PC-9 (cell line): ENCODE data around the gene CYP2C19. TPM values are rescaled to one million over a fixed set of nuclear protein-coding genes. Genes with fewer than 3 reads are reported as not detected.

Experiments used
- BruUV-seq: library from RNA; stranded (reverse); fragments of 400-500 nt; replicated peaks from 2 replicates; lab custom pipeline; 2021; lab: Mats Ljungman, UMichigan
- CTCF ChIA-PET: fragments of 300-600 bp; sonication (Branson Sonifier 250); formaldehyde crosslinking; loops from one replicate; lab custom pipeline; 2022; ENCODE audit warnings: antibody characterized with exemption; lab: Charles Lee
- POLR2A ChIA-PET: fragments of 300-600 bp; sonication (Branson Sonifier 250); formaldehyde crosslinking; loops from one replicate; lab custom pipeline; 2022; ENCODE audit warnings: antibody characterized with exemption; ENCODE audit not compliant: unreplicated experiment; lab: Charles Lee
- DNase-seq, 2 experiments: peaks; one replicate each; pipeline versions ENCODE4 v3.0.0 to v3.0.0-alpha.2; 2015 to 2022; ENCODE audit warnings: mixed read lengths in 1 of 2
- H2AFZ ChIP-seq: fragments of 200-600 bp; sonication (generic); 2 replicates; pipeline ENCODE4 v1.8.1; 2017; ENCODE audit warnings: antibody characterized with exemption
- H3F3A ChIP-seq: fragments of 200-600 bp; sonication (generic); 2 replicates; pipeline ENCODE4 v1.8.1; 2017; ENCODE audit warnings: antibody characterized with exemption, mild to moderate bottlenecking, low read depth; ENCODE audit not compliant: insufficient read depth
- H3K27ac ChIP-seq: fragments of 200-600 bp; sonication (generic); 2 replicates; pipeline ENCODE4 v1.6.1; 2016; ENCODE audit warnings: mixed run types
- H3K27me3 ChIP-seq: fragments of 200-600 bp; sonication (generic); 2 replicates; pipeline ENCODE4 v1.6.1; 2016; ENCODE audit warnings: low read depth, mixed run types; ENCODE audit not compliant: insufficient read depth
- H3K36me3 ChIP-seq: fragments of 200-600 bp; sonication (generic); 2 replicates; pipeline ENCODE4 v1.6.1; 2016; ENCODE audit warnings: low read depth, mixed run types
- H3K4me1 ChIP-seq: fragments of 200-600 bp; sonication (generic); replicated peaks from 2 replicates; pipeline ENCODE4 v1.6.1; 2016; ENCODE audit warnings: mixed run types; ENCODE audit not compliant: insufficient read depth
- H3K4me2 ChIP-seq: fragments of 200-600 bp; sonication (generic); 2 replicates; pipeline ENCODE4 v1.6.1; 2017; ENCODE audit warnings: mixed run types
- H3K4me3 ChIP-seq: fragments of 200-600 bp; sonication (generic); 2 replicates; pipeline ENCODE4 v1.6.1; 2016; ENCODE audit warnings: mixed run types
- H3K79me2 ChIP-seq: fragments of 200-600 bp; sonication (generic); 2 replicates; pipeline ENCODE4 v1.6.1; 2017; ENCODE audit warnings: low read depth, mixed run types
- H3K9me2 ChIP-seq: fragments of 200-600 bp; sonication (generic); 2 replicates; pipeline ENCODE4 v1.8.1; 2017; ENCODE audit warnings: mild to moderate bottlenecking; ENCODE audit not compliant: insufficient read depth
- H3K9me3 ChIP-seq: fragments of 200-600 bp; sonication (generic); 2 replicates; pipeline ENCODE4 v1.8.1; 2016; ENCODE audit warnings: low read depth; ENCODE audit not compliant: insufficient read depth
- H4K20me1 ChIP-seq: fragments of 200-600 bp; sonication (generic); 2 replicates; pipeline ENCODE4 v1.8.1; 2017; ENCODE audit not compliant: insufficient read depth
- EZH2 ChIP-seq: fragments of 200-600 bp; sonication (generic); IDR thresholded peaks from 2 replicates; pipeline ENCODE4 v1.8.0; 2017; ENCODE audit warnings: antibody characterized with exemption, low read depth
- intact Hi-C: fragments of 100-400 bp; cut with micrococcal nuclease; formaldehyde crosslinking; loops from one replicate; pipeline ENCODE4 v1.10.0; 2022; ENCODE audit not compliant: unreplicated experiment
- total RNA-seq: library from RNA; stranded (reverse); gene quantifications from 2 replicates; pipeline ENCODE4 v1.2.3, GENCODE V29; 2021
- TF ChIP-seq, protein P1 (sequence below): fragments of 200-600 bp; sonication (generic); conservative IDR thresholded peaks from 2 replicates; pipeline ENCODE4 v1.6.1; 2017; ENCODE audit warnings: mixed run types, antibody characterized with exemption, mild to moderate bottlenecking, moderate library complexity

The CYP2C19 gene
- total RNA-seq, 1 experiment from 2014 or later = not detected

DNA sequence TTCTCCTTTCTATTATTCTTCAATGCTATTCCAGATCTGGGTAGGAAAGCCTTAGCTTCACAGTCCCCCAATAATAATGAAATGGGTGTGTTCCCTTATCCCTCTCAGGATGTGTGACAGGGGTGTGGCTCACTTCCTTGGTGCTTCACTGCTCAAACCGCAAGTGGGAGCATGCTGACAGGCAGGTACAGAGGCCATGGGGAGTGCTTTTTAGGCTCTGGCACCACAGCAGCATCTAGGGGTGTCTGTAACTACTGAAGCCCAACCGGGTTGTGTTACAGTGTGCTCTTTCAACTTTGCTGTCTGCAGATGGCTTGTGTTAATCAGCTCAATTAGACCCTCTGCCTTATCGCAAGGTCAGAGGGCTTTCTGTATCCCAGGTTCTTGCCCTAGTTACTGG is 96.6 kb downstream of the CYP2C19 start:
- intact Hi-C loops = no loop called here
- ChIA-PET CTCF (no interaction called here), POLR2A (no interaction called here)
- TF ChIP-seq, protein P1, sequence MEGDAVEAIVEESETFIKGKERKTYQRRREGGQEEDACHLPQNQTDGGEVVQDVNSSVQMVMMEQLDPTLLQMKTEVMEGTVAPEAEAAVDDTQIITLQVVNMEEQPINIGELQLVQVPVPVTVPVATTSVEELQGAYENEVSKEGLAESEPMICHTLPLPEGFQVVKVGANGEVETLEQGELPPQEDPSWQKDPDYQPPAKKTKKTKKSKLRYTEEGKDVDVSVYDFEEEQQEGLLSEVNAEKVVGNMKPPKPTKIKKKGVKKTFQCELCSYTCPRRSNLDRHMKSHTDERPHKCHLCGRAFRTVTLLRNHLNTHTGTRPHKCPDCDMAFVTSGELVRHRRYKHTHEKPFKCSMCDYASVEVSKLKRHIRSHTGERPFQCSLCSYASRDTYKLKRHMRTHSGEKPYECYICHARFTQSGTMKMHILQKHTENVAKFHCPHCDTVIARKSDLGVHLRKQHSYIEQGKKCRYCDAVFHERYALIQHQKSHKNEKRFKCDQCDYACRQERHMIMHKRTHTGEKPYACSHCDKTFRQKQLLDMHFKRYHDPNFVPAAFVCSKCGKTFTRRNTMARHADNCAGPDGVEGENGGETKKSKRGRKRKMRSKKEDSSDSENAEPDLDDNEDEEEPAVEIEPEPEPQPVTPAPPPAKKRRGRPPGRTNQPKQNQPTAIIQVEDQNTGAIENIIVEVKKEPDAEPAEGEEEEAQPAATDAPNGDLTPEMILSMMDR = no peak
- no peak for TF ChIP-seq EZH2
- Histone ChIP-seq H3K9me3 (no peaks in the 10 kb centered on the region), H3K9me2 (no peaks in the 10 kb centered on the region), H4K20me1 (no peaks in the 10 kb centered on the region), H3K27me3 (no peaks in the 10 kb centered on the region), H3F3A (no peaks in the 10 kb centered on the region), H2AFZ (no peak overlapping the region), H3K4me2 (no peak overlapping the region), H3K27ac (no peak overlapping the region), H3K79me2 (no peaks in the 10 kb centered on the region), H3K36me3 (no peaks in the 10 kb centered on the region), H3K4me1 (no peaks in the 10 kb centered on the region), H3K4me3 (no peak overlapping the region)
- BruUV-seq = no TSS peak
- DNase-seq = no peak

DNA sequence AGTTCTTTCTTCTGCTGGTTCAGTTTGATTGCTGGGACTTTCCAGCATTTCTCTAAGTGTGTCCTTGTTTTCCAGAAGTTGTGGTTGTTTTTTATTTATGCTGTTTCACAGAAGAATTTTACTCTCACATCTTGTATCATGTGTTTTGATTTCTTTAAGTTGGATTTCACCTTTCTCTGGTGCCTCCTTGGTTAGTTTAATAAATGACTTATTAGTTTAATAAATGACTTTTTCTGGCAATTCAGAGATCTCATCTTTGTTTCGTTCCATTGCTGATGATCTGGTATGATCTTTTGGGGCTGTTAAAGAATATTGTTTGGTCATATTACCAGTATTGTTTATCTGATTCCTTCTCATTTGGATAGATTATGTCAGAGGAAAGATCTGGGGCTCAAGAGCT is 116.2 kb downstream of the CYP2C19 start:
- H3K36me3 ChIP-seq = no peaks in the 10 kb centered on the region
- BruUV-seq = no TSS peak
- H3K4me2 ChIP-seq = no peak overlapping the region
- TF ChIP-seq, protein P1 = no peak
- TF ChIP-seq EZH2 = no peak
- no peaks in the 10 kb centered on the region for H3K9me3 ChIP-seq
- H3K79me2 ChIP-seq = no peaks in the 10 kb centered on the region
- DNase-seq = no peak
- no peaks in the 10 kb centered on the region for H3K9me2 ChIP-seq
- H3F3A ChIP-seq = no peaks in the 10 kb centered on the region
- H3K4me3 ChIP-seq = no peak overlapping the region
- POLR2A ChIA-PET = no interaction called here
- H4K20me1 ChIP-seq = no peaks in the 10 kb centered on the region
- CTCF ChIA-PET = no interaction called here
- H3K27ac ChIP-seq = no peak overlapping the region
- intact Hi-C loops = no loop called here
- no peak overlapping the region for H2AFZ ChIP-seq
- no peaks in the 10 kb centered on the region for H3K4me1 ChIP-seq
- no peaks in the 10 kb centered on the region for H3K27me3 ChIP-seq

DNA sequence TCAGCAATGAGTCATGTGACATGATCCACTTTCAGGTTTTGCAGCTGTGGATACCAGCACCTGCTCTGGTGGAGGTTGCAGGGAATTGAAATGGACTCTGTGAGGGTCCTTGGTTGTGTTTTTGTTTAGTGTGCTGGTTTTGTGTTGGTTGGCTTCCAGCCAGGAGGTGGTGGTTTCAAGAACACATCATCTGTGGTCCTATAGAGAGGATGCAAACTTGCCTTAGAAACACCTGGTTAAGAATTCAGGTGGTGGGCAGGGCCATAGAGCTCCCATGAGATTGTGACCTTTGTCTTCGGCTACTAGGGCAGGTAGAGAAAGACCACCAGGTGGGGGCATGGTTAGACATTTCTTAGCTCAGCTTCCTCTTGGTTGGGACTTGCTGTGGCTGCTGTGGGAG is 116.7 kb downstream of the CYP2C19 start:
- H3K27ac ChIP-seq = no peak overlapping the region
- H3K9me3 ChIP-seq = no peaks in the 10 kb centered on the region
- no peaks in the 10 kb centered on the region for H3K79me2 ChIP-seq
- ChIA-PET POLR2A (no interaction called here), CTCF (no interaction called here)
- no peaks in the 10 kb centered on the region for H3K4me1 ChIP-seq
- no peaks in the 10 kb centered on the region for H3K9me2 ChIP-seq
- intact Hi-C loops = no loop called here
- DNase-seq = no peak
- no peak overlapping the region for H3K4me3 ChIP-seq
- no TSS peak for BruUV-seq
- no peak for TF ChIP-seq EZH2
- TF ChIP-seq, protein P1 = no peak
- H3K27me3 ChIP-seq = no peaks in the 10 kb centered on the region
- H2AFZ ChIP-seq = no peak overlapping the region
- H3K36me3 ChIP-seq = no peaks in the 10 kb centered on the region
- H3F3A ChIP-seq = no peaks in the 10 kb centered on the region
- no peak overlapping the region for H3K4me2 ChIP-seq
- H4K20me1 ChIP-seq = no peaks in the 10 kb centered on the region
